Loucy (cell line): ENCODE measurements around the gene NOLC1.

Experiments
- H2AFZ ChIP-seq: fragments of 200-600 bp; sonication (generic); 2 replicates; pipeline ENCODE4 v1.6.0; 2016; ENCODE audit warnings: antibody characterized with exemption, mild to moderate bottlenecking, low read length, moderate library complexity
- H3F3A ChIP-seq: fragments of 200-600 bp; 2 replicates; pipeline ENCODE4 v1.6.0; 2016; ENCODE audit warnings: antibody characterized with exemption, low read depth, mild to moderate bottlenecking
- H3K27me3 ChIP-seq: fragments of 200-600 bp; sonication (generic); 2 replicates; pipeline ENCODE4 v1.6.1; 2014; ENCODE audit warnings: low read length, mild to moderate bottlenecking; ENCODE audit not compliant: insufficient read depth, poor library complexity, severe bottlenecking
- H3K36me3 ChIP-seq: fragments of 200-600 bp; sonication (generic); 2 replicates; pipeline ENCODE4 v1.6.1; 2016; ENCODE audit warnings: low read length; ENCODE audit not compliant: insufficient read depth
- H3K4me1 ChIP-seq: fragments of 200-600 bp; sonication (generic); 2 replicates; pipeline ENCODE4 v1.5.1; 2014; ENCODE audit warnings: low read length, mild to moderate bottlenecking; ENCODE audit not compliant: insufficient read depth, poor library complexity, severe bottlenecking
- H3K4me2 ChIP-seq: fragments of 200-600 bp; sonication (generic); 2 replicates; pipeline ENCODE4 v1.6.0; 2014; ENCODE audit warnings: antibody characterized with exemption, low read length, low read depth, mild to moderate bottlenecking; ENCODE audit not compliant: poor library complexity, severe bottlenecking
- H3K4me3 ChIP-seq: fragments of 200-600 bp; sonication (generic); 2 replicates; pipeline ENCODE4 v1.5.1; 2014; ENCODE audit warnings: low read length, mild to moderate bottlenecking, mixed read lengths; ENCODE audit not compliant: poor library complexity, severe bottlenecking
- H3K79me2 ChIP-seq: fragments of 200-600 bp; sonication (generic); 2 replicates; pipeline ENCODE4 v1.6.1; 2014; ENCODE audit warnings: low read length; ENCODE audit not compliant: insufficient read depth
- H3K9ac ChIP-seq: fragments of 200-600 bp; sonication (generic); 2 replicates; pipeline ENCODE4 v1.6.0; 2014; ENCODE audit warnings: mild to moderate bottlenecking, low read depth, low read length, moderate library complexity; ENCODE audit not compliant: poor library complexity, severe bottlenecking
- H3K9me2 ChIP-seq: fragments of 200-600 bp; sonication (generic); replicated peaks from 2 replicates; pipeline ENCODE4 v1.6.1; 2016; ENCODE audit warnings: low read depth, low read length, mixed read lengths
- H3K9me3 ChIP-seq: fragments of 200-600 bp; sonication (generic); 2 replicates; pipeline ENCODE4 v1.6.1; 2014; ENCODE audit warnings: mild to moderate bottlenecking, antibody characterized with exemption, low read length, low read depth; ENCODE audit not compliant: insufficient read depth
- H4K20me1 ChIP-seq: fragments of 200-600 bp; sonication (generic); 2 replicates; pipeline ENCODE4 v1.6.0; 2014; ENCODE audit warnings: antibody characterized with exemption, low read length, mild to moderate bottlenecking; ENCODE audit not compliant: insufficient read depth, poor library complexity, severe bottlenecking
- EZH2phosphoT487 ChIP-seq: fragments of 200-600 bp; IDR thresholded peaks from 2 replicates; pipeline ENCODE4 v1.6.1; 2018; ENCODE audit warnings: antibody characterized with exemption, mild to moderate bottlenecking, moderate library complexity, borderline replicate concordance
- TF ChIP-seq, protein P1 (sequence below): fragments of 200-600 bp; sonication (generic); conservative IDR thresholded peaks from 2 replicates; pipeline ENCODE4 v1.5.1; 2014; ENCODE audit warnings: mild to moderate bottlenecking, antibody characterized with exemption, low read length

Gene NOLC1

GRCh38 chr10:102117391-102118159 is 34.6 kb upstream of the NOLC1 start:
- Histone ChIP-seq H3K27me3 (no peaks in the 10 kb centered on the region), H3K36me3 (no peaks in the 10 kb centered on the region), H3K9ac (peak overlapping the region; percentile 94), H4K20me1 (peaks cover 40% of the 10 kb centered on the region), H3K4me2 (peak overlapping the region; percentile 97), H3K4me1 (peaks cover 62% of the 10 kb centered on the region), H3K79me2 (peaks cover 67% of the 10 kb centered on the region), H3F3A (peaks cover 10% of the 10 kb centered on the region; the same call in 1 of the 2 replicates), H3K9me3 (no peaks in the 10 kb centered on the region), H3K4me3 (peak overlapping the region; percentile 76), H3K9me2 (no peaks in the 10 kb centered on the region), H2AFZ (peak overlapping the region; percentile 38)
- TF ChIP-seq, protein P1, sequence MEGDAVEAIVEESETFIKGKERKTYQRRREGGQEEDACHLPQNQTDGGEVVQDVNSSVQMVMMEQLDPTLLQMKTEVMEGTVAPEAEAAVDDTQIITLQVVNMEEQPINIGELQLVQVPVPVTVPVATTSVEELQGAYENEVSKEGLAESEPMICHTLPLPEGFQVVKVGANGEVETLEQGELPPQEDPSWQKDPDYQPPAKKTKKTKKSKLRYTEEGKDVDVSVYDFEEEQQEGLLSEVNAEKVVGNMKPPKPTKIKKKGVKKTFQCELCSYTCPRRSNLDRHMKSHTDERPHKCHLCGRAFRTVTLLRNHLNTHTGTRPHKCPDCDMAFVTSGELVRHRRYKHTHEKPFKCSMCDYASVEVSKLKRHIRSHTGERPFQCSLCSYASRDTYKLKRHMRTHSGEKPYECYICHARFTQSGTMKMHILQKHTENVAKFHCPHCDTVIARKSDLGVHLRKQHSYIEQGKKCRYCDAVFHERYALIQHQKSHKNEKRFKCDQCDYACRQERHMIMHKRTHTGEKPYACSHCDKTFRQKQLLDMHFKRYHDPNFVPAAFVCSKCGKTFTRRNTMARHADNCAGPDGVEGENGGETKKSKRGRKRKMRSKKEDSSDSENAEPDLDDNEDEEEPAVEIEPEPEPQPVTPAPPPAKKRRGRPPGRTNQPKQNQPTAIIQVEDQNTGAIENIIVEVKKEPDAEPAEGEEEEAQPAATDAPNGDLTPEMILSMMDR = peak; percentile 53
- no peak for TF ChIP-seq EZH2phosphoT487

GRCh38 chr10:102118867-102119266 is 33.3 kb upstream of the NOLC1 start:
- H3K4me3 ChIP-seq = peak overlapping the region; percentile 76
- peaks cover 54% of the 10 kb centered on the region for H3K79me2 ChIP-seq
- H4K20me1 ChIP-seq = peaks cover 27% of the 10 kb centered on the region
- H3K4me1 ChIP-seq = peaks cover 49% of the 10 kb centered on the region
- H3K36me3 ChIP-seq = no peaks in the 10 kb centered on the region
- no peak overlapping the region for H2AFZ ChIP-seq
- peaks cover 10% of the 10 kb centered on the region; the same call in 1 of the 2 replicates for H3F3A ChIP-seq
- H3K9me3 ChIP-seq = no peaks in the 10 kb centered on the region
- H3K4me2 ChIP-seq = peak overlapping the region; percentile 97
- TF ChIP-seq, protein P1 = no peak
- no peak for TF ChIP-seq EZH2phosphoT487
- no peaks in the 10 kb centered on the region for H3K9me2 ChIP-seq
- no peaks in the 10 kb centered on the region for H3K27me3 ChIP-seq
- H3K9ac ChIP-seq = peak overlapping the region; percentile 94

DNA sequence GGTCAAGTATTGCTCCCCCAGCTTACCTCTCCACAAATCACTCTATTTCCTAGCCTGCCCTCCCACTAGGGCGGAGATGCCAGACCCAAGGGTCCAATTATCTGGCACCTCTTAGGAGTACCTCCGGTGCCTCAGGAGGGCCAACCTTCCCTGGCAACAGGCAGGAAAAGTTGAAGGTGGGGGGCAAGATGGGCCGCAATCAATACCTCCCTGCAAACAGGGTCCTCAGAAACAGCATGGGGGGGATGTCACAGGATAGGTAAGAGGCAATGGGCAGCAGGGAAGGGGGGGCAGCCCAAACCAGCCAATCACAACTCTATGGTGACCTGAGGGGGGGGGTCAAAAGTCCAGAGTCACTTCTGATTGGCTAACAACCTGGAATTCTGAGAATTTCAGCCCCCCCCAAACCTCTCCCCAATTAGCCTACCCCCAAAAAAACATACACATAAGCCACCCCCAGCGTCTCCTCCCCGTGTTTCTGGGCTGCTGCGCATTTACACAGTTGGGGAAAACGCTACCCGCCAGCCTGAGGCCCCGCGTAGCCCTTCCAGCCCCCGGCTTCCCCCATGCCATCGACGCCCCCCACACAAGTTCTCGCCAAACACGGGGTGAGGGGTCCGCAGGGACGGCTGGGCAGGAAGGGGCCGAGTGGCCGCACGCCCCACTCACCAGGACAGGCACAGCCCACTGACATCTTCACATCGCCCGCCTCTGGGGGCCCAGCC is 32.6 kb upstream of the NOLC1 start:
- H3K27me3 ChIP-seq = no peaks in the 10 kb centered on the region
- no peaks in the 10 kb centered on the region for H3K9me3 ChIP-seq
- no peaks in the 10 kb centered on the region for H3K9me2 ChIP-seq
- peaks cover 10% of the 10 kb centered on the region; the same call in 1 of the 2 replicates for H3F3A ChIP-seq
- H2AFZ ChIP-seq = no peak overlapping the region; the same call in 1 of the 2 replicates
- H3K36me3 ChIP-seq = no peaks in the 10 kb centered on the region
- H3K4me1 ChIP-seq = peaks cover 49% of the 10 kb centered on the region
- H3K4me3 ChIP-seq = peak overlapping the region; percentile 76
- TF ChIP-seq, protein P1 = no peak
- TF ChIP-seq EZH2phosphoT487 = no peak
- H3K79me2 ChIP-seq = peaks cover 49% of the 10 kb centered on the region
- H3K4me2 ChIP-seq = peak overlapping the region; percentile 97
- peaks cover 22% of the 10 kb centered on the region for H4K20me1 ChIP-seq
- peak overlapping the region; percentile 94 for H3K9ac ChIP-seq
